HCEC 1CT (cell line): ENCODE results near the gene DHTKD1.
A peak's percentile ranks its signal among the peaks of the same experiment; 100 is the strongest.
"Not testable (repeated sequence)": the region's sequence is repeated elsewhere in the genome, so short reads cannot be mapped to it uniquely, and the experiment has no call there.

Experiments
- DNase-seq: peaks from one replicate; pipeline ENCODE4 v3.0.0-alpha.2; 2017

Gene DHTKD1

DNA sequence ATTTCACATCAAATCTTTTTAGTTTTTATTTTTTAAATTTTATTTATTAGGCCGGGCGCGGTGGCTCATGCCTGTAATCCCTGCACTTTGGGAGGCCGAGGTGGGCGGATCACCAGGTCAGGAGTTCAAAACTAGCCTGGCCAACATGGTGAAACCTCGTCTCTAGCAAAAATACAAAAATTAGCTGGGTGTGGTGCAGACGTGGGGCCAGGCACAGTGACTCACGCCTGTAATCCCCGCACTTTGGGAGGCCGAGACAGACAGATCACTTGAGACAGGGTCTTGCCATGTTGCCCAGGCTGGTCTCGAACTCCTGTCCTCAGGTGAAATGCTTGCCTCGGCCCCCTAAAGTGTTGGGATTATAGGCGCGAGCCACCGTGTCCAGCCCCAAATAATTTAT is 2.7 kb downstream of the DHTKD1 start:
- DNase-seq: not testable (repeated sequence)

- no peak for DNase-seq
These were observed 4.8 kb downstream of the DHTKD1 start for GRCh38 chr10:12073526-12073925.

DNA sequence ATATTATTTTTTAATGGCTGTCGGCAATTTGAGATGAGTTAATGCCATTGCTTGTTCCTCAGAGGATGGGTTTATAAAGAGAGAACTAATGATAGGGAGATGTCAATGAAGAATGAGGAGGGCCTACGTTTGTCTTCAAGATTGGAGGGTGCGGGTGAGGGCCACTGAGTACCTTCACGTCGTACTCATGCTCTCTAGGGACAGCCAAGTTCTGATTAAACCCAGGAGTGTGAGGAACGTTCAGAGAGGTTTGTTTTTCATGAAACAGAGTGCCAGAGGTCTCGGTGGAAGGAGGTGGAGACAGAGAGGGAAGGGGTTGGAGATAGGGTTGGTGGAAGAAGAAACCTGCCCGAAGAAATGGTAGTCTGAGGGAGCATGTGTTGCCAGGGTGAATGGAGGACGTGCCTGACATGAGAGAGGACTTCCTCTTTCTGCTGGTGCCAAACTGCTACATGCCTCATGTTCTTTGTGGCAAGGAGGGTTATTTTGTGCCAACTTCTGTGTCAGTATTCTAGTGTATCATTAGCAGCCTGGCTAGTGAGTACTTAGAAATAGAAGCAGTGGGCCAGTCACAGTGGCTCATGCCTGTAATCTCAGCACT is 8.9 kb downstream of the DHTKD1 start:
- no peak for DNase-seq

DNA sequence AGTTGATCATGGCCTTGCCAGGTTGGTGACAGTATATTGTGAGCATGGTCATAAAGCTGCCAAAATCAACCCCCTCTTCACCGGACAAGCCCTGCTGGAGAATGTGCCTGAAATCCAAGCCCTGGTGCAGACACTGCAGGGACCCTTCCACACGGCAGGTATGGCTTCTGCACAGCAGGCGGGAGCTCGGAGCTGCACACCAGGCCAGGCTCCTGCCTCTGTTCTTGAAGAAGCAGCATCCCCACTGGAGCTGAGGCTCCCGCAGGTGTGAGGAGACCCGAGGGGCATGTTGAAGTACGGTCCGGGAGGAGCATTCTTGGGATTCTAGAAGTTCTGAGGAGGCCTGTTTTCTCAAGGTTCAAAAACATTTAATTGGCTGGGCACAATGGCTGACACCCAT is 12.7 kb downstream of the DHTKD1 start:
- DNase-seq: no peak

GRCh38 chr10:12081879-12082557 is 13.3 kb downstream of the DHTKD1 start:
- DNase-seq: peak; percentile 56

DNA sequence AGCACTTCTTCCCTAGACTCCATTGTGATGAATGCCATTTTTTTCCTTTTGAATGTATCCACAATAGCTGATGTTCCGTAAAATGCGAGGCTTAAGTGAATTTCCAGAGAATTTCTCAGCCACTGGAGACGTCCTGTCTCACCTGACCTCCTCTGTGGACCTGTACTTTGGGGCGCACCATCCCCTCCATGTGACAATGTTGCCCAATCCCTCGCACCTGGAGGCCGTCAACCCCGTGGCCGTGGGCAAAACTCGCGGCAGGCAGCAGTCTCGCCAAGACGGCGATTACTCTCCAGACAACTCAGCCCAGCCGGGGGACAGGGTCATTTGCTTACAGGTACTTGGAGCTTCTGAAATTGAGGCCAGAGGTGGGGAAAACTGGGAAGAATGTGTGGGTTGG is 20.2 kb downstream of the DHTKD1 start:
- no peak for DNase-seq

GRCh38 chr10:12091421-12091820 is 22.7 kb downstream of the DHTKD1 start:
- DNase-seq: no peak

GRCh38 chr10:12097361-12097760 is 28.6 kb downstream of the DHTKD1 start:
- not testable (repeated sequence) for DNase-seq

DNA sequence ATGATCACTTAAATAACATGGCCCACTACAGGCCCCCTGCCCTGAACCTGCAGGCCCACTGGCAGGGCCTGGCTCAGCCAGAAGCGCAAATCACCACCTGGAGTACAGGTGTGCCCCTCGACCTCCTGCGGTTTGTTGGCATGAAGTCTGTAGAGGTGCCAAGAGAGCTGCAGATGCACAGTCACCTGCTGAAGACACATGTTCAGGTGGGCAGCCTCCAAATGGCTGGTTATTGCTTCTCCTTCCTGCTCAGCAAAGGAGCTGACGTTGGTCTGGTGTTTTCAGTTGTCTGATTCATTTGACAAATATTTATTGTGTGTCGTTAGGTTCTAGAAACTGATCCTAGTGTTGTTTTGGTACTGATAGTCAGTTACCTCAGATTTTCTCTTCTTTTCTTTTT is 29.0 kb downstream of the DHTKD1 start:
- DNase-seq: peak; percentile 3

DNA sequence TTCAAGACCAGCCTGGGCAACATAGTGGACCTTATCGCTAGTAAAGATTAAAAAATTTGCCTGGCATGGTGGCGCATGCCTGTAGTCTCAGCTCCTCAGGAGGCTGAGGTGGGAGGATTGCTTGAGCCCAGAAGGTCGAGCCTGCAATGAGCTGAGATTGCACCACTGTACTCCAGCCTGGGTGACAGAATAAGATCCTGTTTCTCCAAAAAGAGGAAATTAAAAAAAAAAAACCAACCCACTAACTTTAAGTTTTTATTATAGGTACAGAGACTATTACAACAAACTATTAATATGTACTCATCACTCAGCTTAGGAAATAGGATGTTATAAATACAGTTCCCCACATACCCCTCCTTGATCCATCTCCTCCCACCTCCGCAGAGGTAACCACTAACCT is 30.2 kb downstream of the DHTKD1 start:
- DNase-seq: no peak

- DNase-seq: no peak
These were observed 35.0 kb downstream of the DHTKD1 start for GRCh38 chr10:12103802-12104201.

- no peak for DNase-seq
These were observed 39.0 kb downstream of the DHTKD1 start for GRCh38 chr10:12107781-12108180.

DNA sequence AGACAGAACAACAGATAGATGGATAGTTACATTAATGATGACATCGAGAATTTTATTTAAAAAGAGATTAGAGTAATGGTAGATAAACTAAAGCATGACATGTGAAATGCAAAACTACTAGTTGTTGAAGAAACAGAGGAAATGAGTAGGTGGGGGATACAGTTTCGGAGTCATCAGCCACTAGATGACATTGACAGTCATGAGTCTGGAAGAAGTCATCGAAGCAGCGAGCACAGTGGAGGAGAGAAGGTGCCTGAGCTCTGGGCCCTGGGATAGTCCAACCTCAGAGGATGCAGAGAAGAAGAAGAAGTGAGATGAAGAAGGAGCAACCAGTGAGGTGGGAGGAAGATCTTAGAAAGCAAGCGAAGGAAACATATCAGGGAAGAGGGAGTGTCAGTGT is 40.5 kb downstream of the DHTKD1 start:
- no peak for DNase-seq

GRCh38 chr10:12111528-12111927 is 42.8 kb downstream of the DHTKD1 start:
- no peak for DNase-seq

DNA sequence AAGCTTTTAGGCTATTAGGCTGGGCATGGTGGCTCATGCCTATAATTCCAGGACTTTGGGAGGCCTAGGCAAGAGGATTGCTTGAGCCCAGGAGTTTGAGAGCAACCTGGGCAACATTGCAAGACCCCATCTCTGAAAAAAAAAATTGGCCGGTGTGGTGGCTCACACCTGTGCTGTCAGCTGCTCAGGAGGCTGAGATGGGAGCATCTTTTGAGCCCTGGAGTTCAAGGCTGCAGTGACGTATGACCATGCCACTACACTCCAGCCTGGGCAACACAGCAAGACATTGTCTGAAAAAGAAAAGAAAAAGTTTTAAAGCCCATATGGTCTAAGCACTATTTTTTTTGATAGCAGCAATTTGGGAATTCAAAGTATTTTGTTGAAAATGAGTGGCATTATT is 44.9 kb downstream of the DHTKD1 start:
- DNase-seq: no peak

GRCh38 chr10:12121673-12122072 is 52.9 kb downstream of the DHTKD1 start:
- no peak for DNase-seq

DNA sequence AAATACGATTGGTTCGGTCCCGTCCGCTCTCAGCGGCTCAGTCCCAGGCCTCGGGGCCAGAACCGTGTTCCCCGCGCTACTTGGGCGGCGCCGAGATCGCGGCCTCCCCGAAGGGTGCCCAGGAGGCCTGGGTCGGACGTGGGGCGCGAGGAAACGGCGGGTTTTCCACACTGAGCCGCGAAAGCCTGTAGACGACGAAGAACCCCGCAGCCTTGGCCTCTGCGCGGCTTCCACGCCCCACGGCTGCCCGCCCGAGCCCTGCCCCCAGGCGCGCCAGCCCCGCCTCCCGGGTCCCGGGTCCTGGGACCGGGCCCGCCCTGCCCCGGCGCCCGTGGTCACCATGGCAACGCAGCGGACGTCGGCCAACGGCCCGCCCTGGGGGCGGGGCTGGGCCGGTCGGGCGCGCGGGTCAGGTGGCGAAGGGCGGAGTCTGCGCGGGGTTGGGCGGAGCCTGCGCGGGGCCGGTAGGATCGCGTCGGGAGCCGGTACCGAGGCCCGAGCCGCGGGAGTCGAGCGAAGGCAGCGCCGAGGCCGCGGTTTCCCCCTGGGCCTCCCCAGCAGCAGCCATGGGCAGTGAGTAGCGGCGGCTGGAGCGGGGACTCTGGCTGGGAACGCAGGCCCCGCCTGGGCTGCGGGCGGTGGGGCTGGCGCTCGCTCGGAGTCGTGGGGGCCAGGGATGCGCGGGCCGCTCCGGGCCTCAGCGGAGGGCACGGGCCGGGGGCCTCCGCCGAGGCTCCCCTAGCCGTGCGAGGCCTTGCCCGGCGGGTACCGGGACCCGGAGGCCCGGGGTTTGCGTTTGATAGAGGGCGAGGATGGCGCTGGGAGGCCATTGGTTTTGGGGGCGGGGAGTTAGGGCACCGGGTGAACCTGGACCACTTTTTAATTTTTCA is 60.7 kb downstream of the DHTKD1 start, which contains the start of gene SEC61A2:
Gene SEC61A2, plus strand, starts transcription at position 456 of the 890 bp plus-strand sequence. Its CDS starts 111 bp downstream, at position 567.
- DNase-seq: peak; percentile 86

- peak; percentile 71 for DNase-seq
These were observed 61.6 kb downstream of the DHTKD1 start for GRCh38 chr10:12130237-12130872.

DNA sequence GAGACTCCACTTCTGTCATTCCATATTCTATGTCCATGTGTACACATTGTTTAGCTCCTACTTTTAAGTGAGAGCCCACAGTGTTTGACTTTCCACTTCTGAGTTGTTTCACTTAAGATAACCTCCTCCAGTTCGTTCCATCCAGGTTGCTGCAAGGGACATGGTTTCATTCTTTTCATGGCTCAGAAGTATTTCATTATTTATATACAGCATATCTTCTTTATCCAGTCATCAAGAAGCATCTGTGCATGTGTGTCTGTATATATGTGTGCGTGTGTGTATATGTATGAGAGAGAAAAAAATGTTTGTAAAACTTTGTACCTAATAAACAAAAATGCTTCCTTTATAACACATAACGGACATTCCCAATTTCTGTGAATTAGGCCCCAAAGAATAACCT is 66.9 kb downstream of the DHTKD1 start:
- DNase-seq: peak; percentile 10

- no peak for DNase-seq
These were observed 71.3 kb downstream of the DHTKD1 start for GRCh38 chr10:12140038-12140437.

DNA sequence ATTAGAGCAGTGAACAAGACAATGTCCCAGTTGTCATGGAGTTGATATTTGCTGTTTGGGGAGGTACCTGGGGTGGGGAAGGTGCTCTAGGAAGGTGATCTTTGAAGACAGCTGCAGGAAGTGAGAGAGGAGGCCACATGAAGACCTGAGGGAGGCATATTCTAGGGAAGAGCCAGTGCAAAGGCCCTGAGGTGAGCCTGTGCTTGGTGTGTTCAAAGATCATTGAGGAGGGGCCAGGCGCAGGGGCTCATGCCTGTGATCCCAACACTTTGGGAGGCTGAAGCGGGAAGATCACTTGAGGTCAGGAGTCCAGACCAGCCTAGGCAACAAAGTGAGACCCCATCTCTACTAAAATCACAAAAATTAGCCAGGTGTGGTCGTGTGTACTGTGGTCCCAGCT is 75.8 kb downstream of the DHTKD1 start:
- no peak for DNase-seq

- DNase-seq: no peak
These were observed 81.4 kb downstream of the DHTKD1 start for GRCh38 chr10:12150163-12150562.

- no peak for DNase-seq
These were observed 85.8 kb downstream of the DHTKD1 start for GRCh38 chr10:12154516-12154915.
